ENCODE data around the gene MYLK2.

MYLK2 gene

DNA sequence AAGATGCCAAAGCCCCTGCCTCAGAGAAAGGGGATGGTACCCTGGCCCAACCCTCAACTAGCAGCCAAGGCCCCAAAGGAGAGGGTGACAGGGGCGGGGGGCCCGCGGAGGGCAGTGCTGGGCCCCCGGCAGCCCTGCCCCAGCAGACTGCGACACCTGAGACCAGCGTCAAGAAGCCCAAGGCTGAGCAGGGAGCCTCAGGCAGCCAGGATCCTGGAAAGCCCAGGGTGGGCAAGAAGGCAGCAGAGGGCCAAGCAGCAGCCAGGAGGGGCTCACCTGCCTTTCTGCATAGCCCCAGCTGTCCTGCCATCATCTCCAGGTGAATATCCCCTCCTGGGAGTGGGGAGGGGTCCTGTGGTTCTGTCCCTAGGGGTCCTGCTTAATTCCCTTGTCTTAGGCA lies 1.1 kb downstream of the MYLK2 start:
- peak overlapping the region; percentile 12 for H2AK5ac ChIP-seq (ENCODE audit: low read depth, low read length)

DNA sequence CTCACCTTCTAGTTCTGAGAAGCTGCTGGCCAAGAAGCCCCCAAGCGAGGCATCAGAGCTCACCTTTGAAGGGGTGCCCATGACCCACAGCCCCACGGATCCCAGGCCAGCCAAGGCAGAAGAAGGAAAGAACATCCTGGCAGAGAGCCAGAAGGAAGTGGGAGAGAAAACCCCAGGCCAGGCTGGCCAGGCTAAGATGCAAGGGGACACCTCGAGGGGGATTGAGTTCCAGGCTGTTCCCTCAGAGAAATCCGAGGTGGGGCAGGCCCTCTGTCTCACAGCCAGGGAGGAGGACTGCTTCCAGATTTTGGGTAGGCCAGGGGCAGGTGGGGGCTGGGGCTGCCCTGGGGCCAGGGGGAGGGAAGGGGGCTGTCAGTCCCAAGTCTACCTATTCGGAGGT lies 2.3 kb downstream of the MYLK2 start:
- Histone ChIP-seq H2AFZ (ENCODE audit: low read length) (no peak overlapping the region), H3K79me1 (ENCODE audit: low read depth, low read length) (no peaks in the 10 kb centered on the region), H3K23ac (ENCODE audit: low read depth, low read length, poor library complexity) (no peak overlapping the region), H2BK120ac (ENCODE audit: low read depth, low read length) (no peak overlapping the region), H3K4me1 (ENCODE audit: control insufficient read depth in 2 of 2, insufficient read depth in 1 of 2, low read depth in 1 of 2, low read length in 2 of 2) (peaks cover 7 to 13% of the 10 kb centered on the region in 2 donors), H3K27ac (replicated peaks; ENCODE audit: low read length) (no peak overlapping the region), H3K27me3 (ENCODE audit: control insufficient read depth in 3 of 3, insufficient read depth in 3 of 3, low read depth in 1 of 3, low read length in 3 of 3) (no peaks in the 10 kb centered on the region), H3K36me3 (replicated peaks in 1 of 2; ENCODE audit: control insufficient read depth in 2 of 2, insufficient read depth in 2 of 2, low read length in 2 of 2) (no peaks in the 10 kb centered on the region), H2BK15ac (ENCODE audit: low read length) (no peak overlapping the region), H4K8ac (ENCODE audit: low read depth, low read length) (no peak overlapping the region), H2BK12ac (ENCODE audit: low read length) (no peak overlapping the region), H2AK5ac (ENCODE audit: low read depth, low read length) (no peak overlapping the region), H3K4ac (ENCODE audit: low read length) (no peak overlapping the region), H2BK5ac (ENCODE audit: low read length) (no peak overlapping the region), H3K9me3 (replicated peaks in 1 of 2; ENCODE audit: control insufficient read depth in 2 of 2, insufficient read depth in 1 of 2, low read depth in 1 of 2, low read length in 2 of 2) (no peaks in the 10 kb centered on the region), H3K4me2 (ENCODE audit: insufficient read depth, low read length, poor library complexity, severe bottlenecking) (no peak overlapping the region), H3K18ac (ENCODE audit: low read length) (no peak overlapping the region), H4K91ac (ENCODE audit: low read depth, low read length, poor library complexity) (no peak overlapping the region), H3K14ac (ENCODE audit: low read length) (no peak overlapping the region), H3K4me3 (ENCODE audit: low read length in 2 of 2) (no peak overlapping the region), H3K9ac (ENCODE audit: low read depth, low read length, poor library complexity) (no peak overlapping the region)
- no CpG with 5 or more reads among the region's 5 CpGs for WGBS, 2 donors (ENCODE audit: extremely low coverage in 2 of 2, insufficient read length in 2 of 2, insufficient replicate concordance in 1 of 2)
- DNase-seq (ENCODE audit: low spot score): no peak

More for the DNA sequence above, 1.1 kb downstream of the MYLK2 start:
- no peak overlapping the region for H2BK12ac ChIP-seq (ENCODE audit: low read length)
- no peaks in the 10 kb centered on the region for H3K79me1 ChIP-seq (ENCODE audit: low read depth, low read length)
- H3K4me1 ChIP-seq (ENCODE audit: control insufficient read depth in 2 of 2, insufficient read depth in 1 of 2, low read depth in 1 of 2, low read length in 2 of 2): peaks cover 10 to 13% of the 10 kb centered on the region in 2 donors
- H3K36me3 ChIP-seq (replicated peaks in 1 of 2; ENCODE audit: control insufficient read depth in 2 of 2, insufficient read depth in 2 of 2, low read length in 2 of 2): no peaks in the 10 kb centered on the region
- H3K4me3 ChIP-seq (ENCODE audit: low read length in 2 of 2): no peak overlapping the region
- H3K18ac ChIP-seq (ENCODE audit: low read length): peak overlapping the region; percentile 5
- no CpG with 5 or more reads among the region's 6 CpGs for WGBS, 2 donors (ENCODE audit: extremely low coverage in 2 of 2, insufficient read length in 2 of 2, insufficient replicate concordance in 1 of 2)
- H2BK120ac ChIP-seq (ENCODE audit: low read depth, low read length): no peak overlapping the region
- no peak overlapping the region for H4K8ac ChIP-seq (ENCODE audit: low read depth, low read length)
- no peaks in the 10 kb centered on the region for H3K9me3 ChIP-seq (replicated peaks in 1 of 2; ENCODE audit: control insufficient read depth in 2 of 2, insufficient read depth in 1 of 2, low read depth in 1 of 2, low read length in 2 of 2)
- no peak overlapping the region for H2BK5ac ChIP-seq (ENCODE audit: low read length)
- H3K4me2 ChIP-seq (ENCODE audit: insufficient read depth, low read length, poor library complexity, severe bottlenecking): no peak overlapping the region
- no peak overlapping the region for H2AFZ ChIP-seq (ENCODE audit: low read length)
- no peak for DNase-seq (ENCODE audit: low spot score)
- no peaks in the 10 kb centered on the region for H3K27me3 ChIP-seq (ENCODE audit: control insufficient read depth in 3 of 3, insufficient read depth in 3 of 3, low read depth in 1 of 3, low read length in 3 of 3)
- no peak overlapping the region for H3K23ac ChIP-seq (ENCODE audit: low read depth, low read length, poor library complexity)
- peak overlapping the region; percentile 17 for H3K9ac ChIP-seq (ENCODE audit: low read depth, low read length, poor library complexity)
- no peak overlapping the region for H3K4ac ChIP-seq (ENCODE audit: low read length)
- no peak overlapping the region for H3K27ac ChIP-seq (replicated peaks; ENCODE audit: low read length)
- no peak overlapping the region for H4K91ac ChIP-seq (ENCODE audit: low read depth, low read length, poor library complexity)
- peak overlapping the region; percentile 10 for H3K14ac ChIP-seq (ENCODE audit: low read length)
- no peak overlapping the region for H2BK15ac ChIP-seq (ENCODE audit: low read length)

DNA sequence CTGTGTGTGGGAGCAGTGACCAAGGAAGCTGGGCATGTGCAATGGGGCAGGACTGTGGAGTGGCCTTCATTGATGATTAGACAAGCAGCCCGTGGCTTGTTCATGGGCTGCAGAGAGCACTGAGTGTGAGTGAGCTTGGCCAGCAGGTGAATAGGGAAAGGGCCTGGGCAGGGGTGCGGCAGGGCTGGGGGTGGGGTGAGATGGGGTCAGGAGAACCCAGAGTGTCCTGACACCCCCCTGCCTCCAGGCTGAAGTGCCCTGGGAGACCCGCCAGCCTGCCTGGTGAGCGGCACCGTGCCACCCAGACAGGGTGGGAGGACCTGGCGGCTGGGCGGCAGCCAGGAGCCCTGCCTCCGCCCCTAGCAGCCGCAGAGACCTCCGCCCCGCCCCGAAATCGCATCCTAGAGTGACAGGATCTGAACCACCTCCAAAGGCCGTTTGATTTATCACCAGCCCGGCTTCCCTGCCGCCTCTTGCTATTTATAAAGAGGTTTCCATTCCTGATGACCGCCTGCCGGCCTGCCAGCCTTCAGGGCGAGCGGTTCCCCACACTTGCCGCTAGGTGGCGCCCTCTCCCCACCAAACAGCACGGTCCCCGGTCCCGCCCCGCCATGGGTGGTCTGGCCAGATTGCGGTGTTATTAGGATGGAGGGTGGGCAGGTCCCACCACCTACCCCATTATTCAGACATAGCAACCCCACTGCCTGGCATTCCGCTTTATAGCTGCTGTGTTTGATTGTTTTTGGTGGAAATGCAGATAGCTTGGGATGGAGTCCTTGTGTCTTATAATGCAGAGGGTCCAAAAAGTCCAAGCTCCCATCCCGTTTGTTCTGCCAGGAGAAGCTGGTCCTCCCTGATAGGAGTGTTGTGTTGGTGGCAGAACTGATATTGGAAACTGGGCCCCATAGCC lies 3.5 kb downstream of the MYLK2 start:
- Histone ChIP-seq H2AFZ (ENCODE audit: low read length) (peak overlapping the region; percentile 85), H3K36me3 (replicated peaks in 1 of 2; ENCODE audit: control insufficient read depth in 2 of 2, insufficient read depth in 2 of 2, low read length in 2 of 2) (no peaks in the 10 kb centered on the region), H2BK15ac (ENCODE audit: low read length) (no peak overlapping the region), H3K23ac (ENCODE audit: low read depth, low read length, poor library complexity) (no peak overlapping the region), H2BK120ac (ENCODE audit: low read depth, low read length) (no peak overlapping the region), H3K9ac (ENCODE audit: low read depth, low read length, poor library complexity) (peak overlapping the region; percentile 22), H2BK5ac (ENCODE audit: low read length) (no peak overlapping the region), H3K4me2 (ENCODE audit: insufficient read depth, low read length, poor library complexity, severe bottlenecking) (peak overlapping the region; percentile 21), H3K9me3 (replicated peaks in 1 of 2; ENCODE audit: control insufficient read depth in 2 of 2, insufficient read depth in 1 of 2, low read depth in 1 of 2, low read length in 2 of 2) (no peaks in the 10 kb centered on the region), H2AK5ac (ENCODE audit: low read depth, low read length) (peak overlapping the region; percentile 61), H3K4me3 (ENCODE audit: low read length in 2 of 2) (no peak overlapping the region), H3K4me1 (ENCODE audit: control insufficient read depth in 2 of 2, insufficient read depth in 1 of 2, low read depth in 1 of 2, low read length in 2 of 2) (peaks cover 7 to 13% of the 10 kb centered on the region in 2 donors), H3K79me1 (ENCODE audit: low read depth, low read length) (no peaks in the 10 kb centered on the region), H3K27me3 (ENCODE audit: control insufficient read depth in 3 of 3, insufficient read depth in 3 of 3, low read depth in 1 of 3, low read length in 3 of 3) (no peaks in the 10 kb centered on the region), H2BK12ac (ENCODE audit: low read length) (no peak overlapping the region), H4K8ac (ENCODE audit: low read depth, low read length) (no peak overlapping the region), H3K4ac (ENCODE audit: low read length) (no peak overlapping the region), H3K27ac (replicated peaks; ENCODE audit: low read length) (no peak overlapping the region), H3K18ac (ENCODE audit: low read length) (no peak overlapping the region), H4K91ac (ENCODE audit: low read depth, low read length, poor library complexity) (no peak overlapping the region), H3K14ac (ENCODE audit: low read length) (no peak overlapping the region)
- no CpG with 5 or more reads among the region's 29 CpGs for WGBS, 2 donors (ENCODE audit: extremely low coverage in 2 of 2, insufficient read length in 2 of 2, insufficient replicate concordance in 1 of 2)
- DNase-seq (ENCODE audit: low spot score): peak; percentile 84

DNA sequence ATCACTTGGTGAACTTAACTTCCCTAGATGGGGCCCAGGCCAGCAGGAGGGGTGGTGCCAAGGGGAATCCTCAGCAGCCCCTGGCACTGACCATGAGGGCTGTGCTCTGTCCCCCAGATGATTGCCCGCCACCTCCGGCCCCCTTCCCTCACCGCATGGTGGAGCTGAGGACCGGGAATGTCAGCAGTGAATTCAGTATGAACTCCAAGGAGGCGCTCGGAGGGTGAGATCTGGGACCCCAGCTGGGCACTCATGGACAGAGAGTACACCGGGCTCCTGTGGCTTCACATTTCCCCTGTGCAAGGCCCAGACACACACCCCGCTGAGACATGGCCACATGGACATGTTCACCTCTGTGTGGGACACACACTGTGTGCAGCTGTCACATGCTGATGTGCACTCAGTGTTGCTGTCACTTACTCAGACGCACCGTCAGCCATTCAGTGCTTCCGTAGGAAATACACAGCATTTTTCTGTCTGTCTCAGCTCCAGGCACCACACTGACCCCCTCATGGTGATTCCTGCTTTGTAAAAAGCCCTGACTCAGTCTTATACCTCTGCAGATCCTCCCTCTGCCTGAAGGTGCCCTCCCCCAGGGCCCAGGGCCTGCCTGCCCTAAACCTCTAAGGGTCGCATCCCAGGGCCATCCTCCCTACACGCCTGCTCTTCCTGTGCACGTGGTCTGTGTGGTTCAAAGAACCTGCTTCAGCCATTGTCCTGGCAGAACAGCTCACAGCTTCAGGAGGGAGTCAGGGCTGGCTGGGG lies 4.4 kb downstream of the MYLK2 start:
- Histone ChIP-seq H3K9me3 (replicated peaks in 1 of 2; ENCODE audit: control insufficient read depth in 2 of 2, insufficient read depth in 1 of 2, low read depth in 1 of 2, low read length in 2 of 2) (no peaks in the 10 kb centered on the region), H2AK5ac (ENCODE audit: low read depth, low read length) (peak overlapping the region; percentile 10), H2BK12ac (ENCODE audit: low read length) (no peak overlapping the region), H3K4me3 (ENCODE audit: low read length in 2 of 2) (no peak overlapping the region), H3K4me2 (ENCODE audit: insufficient read depth, low read length, poor library complexity, severe bottlenecking) (no peak overlapping the region), H2AFZ (ENCODE audit: low read length) (peak overlapping the region; percentile 85), H2BK5ac (ENCODE audit: low read length) (no peak overlapping the region), H3K27me3 (ENCODE audit: control insufficient read depth in 3 of 3, insufficient read depth in 3 of 3, low read depth in 1 of 3, low read length in 3 of 3) (no peaks in the 10 kb centered on the region), H3K27ac (replicated peaks; ENCODE audit: low read length) (no peak overlapping the region), H3K4me1 (ENCODE audit: control insufficient read depth in 2 of 2, insufficient read depth in 1 of 2, low read depth in 1 of 2, low read length in 2 of 2) (peaks cover 7 to 13% of the 10 kb centered on the region in 2 donors), H2BK120ac (ENCODE audit: low read depth, low read length) (no peak overlapping the region), H3K4ac (ENCODE audit: low read length) (no peak overlapping the region), H4K8ac (ENCODE audit: low read depth, low read length) (no peak overlapping the region), H3K18ac (ENCODE audit: low read length) (no peak overlapping the region), H3K79me1 (ENCODE audit: low read depth, low read length) (no peaks in the 10 kb centered on the region), H4K91ac (ENCODE audit: low read depth, low read length, poor library complexity) (no peak overlapping the region), H3K23ac (ENCODE audit: low read depth, low read length, poor library complexity) (no peak overlapping the region), H3K9ac (ENCODE audit: low read depth, low read length, poor library complexity) (no peak overlapping the region), H3K36me3 (replicated peaks in 1 of 2; ENCODE audit: control insufficient read depth in 2 of 2, insufficient read depth in 2 of 2, low read length in 2 of 2) (no peaks in the 10 kb centered on the region), H3K14ac (ENCODE audit: low read length) (no peak overlapping the region), H2BK15ac (ENCODE audit: low read length) (peak overlapping the region; percentile 7)
- DNase-seq (ENCODE audit: low spot score): no peak
- WGBS, 2 donors (ENCODE audit: extremely low coverage in 2 of 2, insufficient read length in 2 of 2, insufficient replicate concordance in 1 of 2): no CpG with 5 or more reads among the region's 14 CpGs

All from neuronal stem cell (in vitro differentiated cells).